ENCODE results near the gene DVL1. TPM values are rescaled to one million over a fixed set of nuclear protein-coding genes. Genes with fewer than 3 reads are reported as not detected.

Gene DVL1
- total RNA-seq, 1 donor from 2014 or later, result 72.7 TPM

GRCh38 chr1:1342061-1342562, 7.1 kb downstream of the DVL1 start:
- DNase-seq (ENCODE audit: low spot score), result no peak

GRCh38 chr1:1341549-1342021, 7.6 kb downstream of the DVL1 start:
- no peak for DNase-seq (ENCODE audit: low spot score)

- DNase-seq (ENCODE audit: low spot score), result no peak
Measured at GRCh38 chr1:1340791-1341548, 8.2 kb downstream of the DVL1 start.

- no peak for DNase-seq (ENCODE audit: low spot score)
Measured at GRCh38 chr1:1340185-1340584, 9.0 kb downstream of the DVL1 start.

GRCh38 chr1:1338278-1338677, 10.9 kb downstream of the DVL1 start:
- DNase-seq (ENCODE audit: low spot score), result no peak

- no peak for DNase-seq (ENCODE audit: low spot score)
Measured at GRCh38 chr1:1337793-1338147, 11.4 kb downstream of the DVL1 start.

- DNase-seq (ENCODE audit: low spot score), result no peak
Measured at GRCh38 chr1:1336931-1337792, 12.1 kb downstream of the DVL1 start.

- DNase-seq (ENCODE audit: low spot score), result no peak
Measured at GRCh38 chr1:1336446-1336845, 12.8 kb downstream of the DVL1 start.

- no peak for DNase-seq (ENCODE audit: low spot score)
Measured at GRCh38 chr1:1335792-1336248, 13.4 kb downstream of the DVL1 start.

- DNase-seq (ENCODE audit: low spot score), result no peak
Measured at GRCh38 chr1:1335283-1335682, 13.9 kb downstream of the DVL1 start.

- DNase-seq (ENCODE audit: low spot score), result no peak
Measured at GRCh38 chr1:1334835-1335234, 14.4 kb downstream of the DVL1 start.

- no peak for DNase-seq (ENCODE audit: low spot score)
Measured at GRCh38 chr1:1333551-1334241, 15.5 kb downstream of the DVL1 start.

GRCh38 chr1:1332774-1333480, 16.3 kb downstream of the DVL1 start:
- DNase-seq (ENCODE audit: low spot score), result no peak

GRCh38 chr1:1332031-1332755, 17.0 kb downstream of the DVL1 start:
- no peak for DNase-seq (ENCODE audit: low spot score)

GRCh38 chr1:1331068-1331965, 17.9 kb downstream of the DVL1 start, which contains the start of gene TAS1R3:
TSS of gene TAS1R3 (plus strand) at chr1:1331280. CDS start at chr1:1331346, 66 bp downstream.
- DNase-seq (ENCODE audit: low spot score), result no peak

GRCh38 chr1:1330366-1331067, 18.7 kb downstream of the DVL1 start:
- DNase-seq (ENCODE audit: low spot score), result no peak

- DNase-seq (ENCODE audit: low spot score), result no peak
Measured at GRCh38 chr1:1329304-1330210, 19.7 kb downstream of the DVL1 start.

GRCh38 chr1:1328254-1328653, 21.0 kb downstream of the DVL1 start:
- no peak for DNase-seq (ENCODE audit: low spot score)

Measured in mucosa of gallbladder (tissue), 1 donor.